ENCODE data around the gene MPC2.

DNA sequence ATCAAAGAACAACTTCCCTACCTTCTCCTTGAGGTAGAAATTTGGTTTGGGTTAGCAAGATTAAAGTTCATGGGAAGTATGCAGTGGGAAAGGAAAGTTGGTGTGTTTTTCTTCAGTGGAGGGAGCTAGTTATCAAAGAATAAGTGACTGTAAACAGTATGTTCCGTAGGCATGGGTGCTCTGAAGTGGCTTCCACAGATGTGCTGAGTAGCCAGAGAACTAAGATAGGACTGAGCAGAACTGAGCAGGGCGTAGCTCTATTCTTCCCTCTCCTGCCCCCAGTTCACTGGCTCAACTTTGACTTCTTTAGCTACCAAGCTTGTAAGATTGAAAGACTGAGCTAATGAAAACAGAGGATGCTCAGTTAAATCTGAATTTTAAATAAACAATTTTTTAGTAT is 26.3 kb downstream of the MPC2 start:
- TF ChIP-seq CTCF (IDR thresholded peaks at IDR 0.05) (no peak), CREM (CRISPR knock-in tag; IDR thresholded peaks at IDR 0.05) (no peak), E2F5 (CRISPR knock-in tag; IDR thresholded peaks at IDR 0.05) (no peak)

All from WTC11 (cell line).